Uterus (tissue), 2 donors: Measurements from ENCODE around the gene COA8.

Experiments used
- CTCF ChIP-seq, 4 experiments: fragments of 200-600 bp in 2 of 4; fragments of 450-650 bp in 2 of 4; sonication (generic) in 2 of 4; IDR thresholded peaks; one replicate each; pipeline ENCODE4 v1.5.1; 2016 to 2019; ENCODE audit warnings: antibody characterized with exemption in 4 of 4, mild to moderate bottlenecking in 2 of 4, moderate library complexity in 1 of 4
- POLR2A ChIP-seq, 2 donors: fragments of 450-650 bp; IDR thresholded peaks; one replicate each; pipeline ENCODE4 v1.6.1; 2016; ENCODE audit warnings: antibody characterized with exemption in 2 of 2, mild to moderate bottlenecking in 1 of 2, moderate library complexity in 1 of 2

DNA sequence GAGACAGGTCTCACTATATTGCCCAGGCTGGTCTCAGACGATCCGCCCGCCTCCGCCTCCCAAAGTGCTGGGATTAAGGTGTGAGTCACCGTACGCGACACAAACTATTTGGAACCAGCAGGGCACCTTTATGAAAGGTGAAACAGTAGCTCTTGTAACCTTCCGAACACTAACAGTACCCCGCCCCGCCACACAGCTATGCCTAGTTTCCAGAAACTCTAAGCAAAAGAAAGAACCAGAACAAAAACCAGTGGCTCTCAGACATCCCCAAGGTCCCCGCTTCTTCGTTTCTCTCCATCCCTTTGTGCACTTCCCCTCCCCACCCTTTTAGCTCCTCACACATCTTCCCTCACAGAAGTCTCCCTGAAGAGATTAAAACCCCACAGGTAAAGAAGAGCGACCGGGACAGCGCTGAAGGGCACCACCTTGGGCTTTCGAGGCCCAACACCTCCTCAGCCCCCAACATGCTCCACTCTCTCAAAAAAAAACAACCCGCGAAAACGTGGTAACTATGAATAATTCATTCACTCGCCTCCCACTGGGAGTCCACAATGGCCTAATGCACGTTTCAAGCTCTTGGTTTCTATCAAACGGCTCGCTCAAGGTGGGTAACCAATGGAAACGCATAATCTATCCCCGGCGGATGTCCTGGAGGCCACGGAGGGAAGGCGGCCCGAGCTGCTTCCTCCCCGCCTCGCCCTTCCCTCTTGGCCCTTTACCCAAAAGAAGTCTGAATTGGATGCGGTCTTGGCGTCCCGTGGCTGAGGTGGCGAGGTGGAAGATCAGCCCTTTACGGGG is 1.2 kb upstream of the COA8 start:
- TF ChIP-seq CTCF (IDR thresholded peaks at IDR 0.05) = no peak
- no peak for TF ChIP-seq POLR2A (IDR thresholded peaks at IDR 0.05)
